Activated CD4-positive, alpha-beta T cell treated with anti-CD3 and anti-CD28 coated beads for 36 hours (primary cell): ENCODE measurements around the gene ZNF598. TPM values are rescaled to one million over a fixed set of nuclear protein-coding genes. Genes with fewer than 3 reads are reported as not detected.
A peak's percentile ranks its signal among the peaks of the same experiment; 100 is the strongest.

Source experiments
- ATAC-seq: fragments of 200-7000 bp; cut with Tn5 transposase; one replicate; pipeline ENCODE4 v1.10.0; 2021; ENCODE audit warnings: mild to moderate bottlenecking, moderate library complexity
- CTCF ChIA-PET: fragments of 350-600 bp; sonication (Branson Sonifier 250); formaldehyde crosslinking; loops from one replicate; lab custom pipeline; 2021; ENCODE audit warnings: antibody characterized with exemption; lab: Charles Lee
- POLR2A ChIA-PET: fragments of 350-600 bp; sonication (Branson Sonifier 250); formaldehyde crosslinking; loops from one replicate; lab custom pipeline; 2021; ENCODE audit warnings: antibody characterized with exemption, inconsistent platforms; lab: Charles Lee
- DNase-seq: peaks from one replicate; pipeline ENCODE4 v3.0.0-alpha.2; 2020
- H3K27ac Mint-ChIP-seq: one replicate; pipeline ENCODE4 v1.8.0; 2021; ENCODE audit warnings: mixed read lengths
- H3K27me3 Mint-ChIP-seq: one replicate; pipeline ENCODE4 v1.8.0; 2021; ENCODE audit warnings: mixed read lengths
- H3K36me3 Mint-ChIP-seq: one replicate; pipeline ENCODE4 v1.8.0; 2021; ENCODE audit warnings: low read depth, mixed read lengths
- H3K4me1 Mint-ChIP-seq: one replicate; pipeline ENCODE4 v1.8.0; 2021; ENCODE audit warnings: mixed read lengths
- H3K4me3 Mint-ChIP-seq: one replicate; pipeline ENCODE4 v1.8.0; 2021; ENCODE audit warnings: mild to moderate bottlenecking, moderate library complexity, mixed read lengths
- H3K9me3 Mint-ChIP-seq: one replicate; pipeline ENCODE4 v1.8.0; 2021; ENCODE audit warnings: low read depth, mixed read lengths
- intact Hi-C, 2 experiments: fragments of 100-400 bp; cut with DNase I in 1 of 2; cut with micrococcal nuclease in 1 of 2; formaldehyde crosslinking; loops; one replicate each; pipeline versions ENCODE4 v1.14.2 to v1.15.1; 2022 to 2024; cut with DNase I, micrococcal nuclease
- total RNA-seq, 2 experiments: library from RNA; stranded (reverse); gene quantifications; one replicate each; pipeline ENCODE4 v1.2.3, GENCODE V29; 2021

Gene ZNF598
- total RNA-seq, 2 experiments from 2014 or later, result 64.6 to 69.8 TPM

DNA sequence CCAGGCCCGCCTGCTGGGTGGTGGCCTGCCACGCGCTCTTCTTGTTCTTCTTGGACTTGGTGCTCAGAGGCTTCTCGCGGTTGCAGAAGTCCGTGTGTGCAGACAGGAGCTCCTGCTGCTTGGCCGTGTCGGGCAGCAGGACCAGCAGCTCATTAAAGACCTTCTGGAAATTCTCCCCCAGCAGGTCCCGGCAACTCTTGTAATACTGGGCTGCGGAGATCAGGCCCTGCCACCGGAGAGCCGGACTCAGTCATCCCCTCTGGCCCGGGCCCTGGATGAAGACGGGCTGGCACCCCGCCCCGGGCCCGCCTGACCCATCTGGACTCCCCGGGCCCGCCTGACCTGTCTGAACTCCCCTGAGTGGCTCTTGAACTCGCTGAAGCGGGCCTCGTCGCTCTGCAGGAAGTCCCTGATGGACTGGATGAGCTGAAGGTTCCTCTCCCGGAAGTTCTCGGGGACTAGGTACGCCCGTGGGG lies 11.2 kb downstream of the ZNF598 start:
- ATAC-seq, result no peak
- H3K4me1 Mint-ChIP-seq, result peaks cover 15% of the 10 kb centered on the region

DNA sequence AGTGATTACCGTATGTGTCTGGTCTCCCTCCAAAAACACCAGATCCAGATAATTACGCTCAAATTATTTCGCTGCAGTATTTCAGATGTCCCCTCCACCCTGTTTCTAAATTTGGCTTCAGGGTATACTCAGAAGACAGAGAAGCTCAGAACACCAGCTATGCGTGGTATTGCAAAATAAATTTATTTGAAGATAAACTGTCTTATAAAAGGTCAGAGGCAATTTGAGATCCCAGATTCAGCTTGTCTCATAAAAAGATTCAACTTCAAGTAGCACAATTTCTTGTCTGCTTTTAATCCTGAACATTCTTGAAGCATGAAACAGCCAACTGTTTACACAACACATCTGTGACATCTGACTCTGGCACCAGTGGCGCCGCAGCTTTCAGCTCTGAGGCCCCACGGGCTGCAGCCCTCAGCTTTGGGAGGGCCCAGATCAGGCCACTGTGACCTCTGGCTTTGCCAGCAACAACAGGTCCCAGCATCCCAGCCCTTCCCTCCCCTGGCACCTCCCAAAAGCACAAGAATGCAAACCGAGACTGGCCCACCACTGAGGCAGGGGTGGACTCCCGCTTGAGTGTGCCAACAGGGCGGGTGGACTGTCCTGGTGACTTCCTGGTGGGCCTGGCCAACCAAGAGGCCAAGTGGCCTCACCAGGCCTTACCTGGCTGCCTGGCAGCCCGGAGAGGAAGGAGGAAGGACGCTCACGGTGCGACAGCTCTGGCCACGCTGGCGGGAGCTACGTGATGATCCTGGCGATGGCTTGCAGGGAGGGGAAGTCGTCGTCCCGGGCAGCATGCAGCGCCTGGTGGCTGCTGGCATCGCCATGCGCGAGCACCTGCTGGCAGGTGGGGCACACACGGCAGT lies 11.9 kb downstream of the ZNF598 start:
- no peak overlapping the region for H3K4me3 Mint-ChIP-seq
- POLR2A ChIA-PET, result no interaction called here
- H3K27ac Mint-ChIP-seq, result no peak overlapping the region
- no peaks in the 10 kb centered on the region for H3K27me3 Mint-ChIP-seq
- no peak for ATAC-seq
- no peaks in the 10 kb centered on the region for H3K9me3 Mint-ChIP-seq
- H3K36me3 Mint-ChIP-seq, result peaks cover 21% of the 10 kb centered on the region
- intact Hi-C loops, result loop anchor here in 1 of 2 experiments (10.0 kb wide), 1 partner anchor 517 kb away; the partner anchor contains the start of gene ATP6V0C
- CTCF ChIA-PET, result no interaction called here
- H3K4me1 Mint-ChIP-seq, result peaks cover 17% of the 10 kb centered on the region
- no peak for DNase-seq

More for the DNA sequence above, 11.2 kb downstream of the ZNF598 start:
- CTCF ChIA-PET, result interaction anchor here (0.7 kb wide), 1 partner anchor 222 kb away, joined by 3 read pairs; no protein-coding TSS in a partner anchor
- Mint-ChIP-seq H3K36me3 (peaks cover 21% of the 10 kb centered on the region), H3K27me3 (no peaks in the 10 kb centered on the region), H3K4me3 (no peak overlapping the region), H3K27ac (no peak overlapping the region), H3K9me3 (no peaks in the 10 kb centered on the region)
- POLR2A ChIA-PET, result interaction anchor here (0.6 kb wide), 1 partner anchor 13 kb away, joined by 4 read pairs; no protein-coding TSS in a partner anchor
- intact Hi-C loops, result loop anchor here in 1 of 2 experiments (10.0 kb wide), 1 partner anchor 516 kb away; the partner anchor contains the start of gene ATP6V0C
- no peak for DNase-seq

DNA sequence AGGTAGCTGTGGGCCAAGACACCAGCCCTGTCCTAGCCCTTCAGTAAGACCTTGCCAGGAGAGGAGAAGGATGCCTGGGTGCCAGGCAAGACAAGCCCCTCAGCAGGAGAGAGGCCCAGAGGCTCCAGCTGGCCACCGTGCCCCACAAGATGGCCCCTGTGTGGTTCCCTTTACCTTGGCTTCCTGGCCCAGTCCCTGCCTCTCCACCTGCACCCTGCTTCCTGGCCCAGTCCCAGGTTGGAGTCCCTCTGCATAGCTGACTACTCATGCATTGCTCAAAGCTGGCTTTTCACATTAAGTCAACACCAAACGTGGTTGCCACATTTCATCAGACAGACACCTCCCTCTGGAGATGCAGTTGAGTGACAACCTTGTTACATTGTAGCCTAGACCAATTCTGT lies 15.9 kb downstream of the ZNF598 start:
- intact Hi-C loops, result loop anchor here (2.0 to 10.0 kb wide), 6 partner anchors 15 to 521 kb away; partner anchors contain the start of genes ATP6V0C (in 1 of the 2), CRAMP1 (in 1 of the 2), EME2 (in 1 of the 2) and IFT140 (in 1 of the 2)
- ATAC-seq (peak; percentile 49), DNase-seq (peak; percentile 75)
- H3K27me3 Mint-ChIP-seq, result peaks cover 12% of the 10 kb centered on the region
- H3K36me3 Mint-ChIP-seq, result peaks cover 10% of the 10 kb centered on the region
- peak overlapping the region; percentile 42 for H3K27ac Mint-ChIP-seq
- H3K9me3 Mint-ChIP-seq, result no peaks in the 10 kb centered on the region
- H3K4me3 Mint-ChIP-seq, result no peak overlapping the region
- peaks cover 27% of the 10 kb centered on the region for H3K4me1 Mint-ChIP-seq
- ChIA-PET CTCF (interaction anchor here (0.5 to 1.6 kb wide), 5 partner anchors 10 to 146 kb away, joined by 3 to 12 read pairs (median 3); partner anchors contain the start of genes NTHL1 and TSC2), POLR2A (interaction anchor here (0.6 to 1.2 kb wide), 3 partner anchors 10 to 29 kb away, joined by 3 to 9 read pairs (median 7); partner anchors contain the start of gene RPS2)

GRCh38 chr16:1992704-1993317 lies 16.8 kb downstream of the ZNF598 start:
- Mint-ChIP-seq H3K4me3 (no peak overlapping the region), H3K27ac (no peak overlapping the region), H3K27me3 (peaks cover 15% of the 10 kb centered on the region), H3K9me3 (no peaks in the 10 kb centered on the region), H3K36me3 (peaks cover 4% of the 10 kb centered on the region), H3K4me1 (peaks cover 27% of the 10 kb centered on the region)
- DNase-seq (peak; percentile 28), ATAC-seq (no peak)
- CTCF ChIA-PET, result interaction anchor here (1.2 to 1.6 kb wide), 3 partner anchors 11 to 162 kb away, joined by 6 to 12 read pairs (median 7); partner anchors contain the start of gene TRAF7
- intact Hi-C loops, result loop anchor here (1.0 to 10.0 kb wide), 17 partner anchors 16 to 522 kb away; partner anchors contain the start of genes RPS2 (in 2 of the 2), ATP6V0C (in 1 of the 2), CCNF (in 1 of the 2) and CRAMP1 (in 1 of the 2)
- POLR2A ChIA-PET, result interaction anchor here (1.5 to 1.8 kb wide), 2 partner anchors 11 to 162 kb away, joined by 4 to 7 read pairs; partner anchors contain the start of genes NOXO1 and TRAF7

DNA sequence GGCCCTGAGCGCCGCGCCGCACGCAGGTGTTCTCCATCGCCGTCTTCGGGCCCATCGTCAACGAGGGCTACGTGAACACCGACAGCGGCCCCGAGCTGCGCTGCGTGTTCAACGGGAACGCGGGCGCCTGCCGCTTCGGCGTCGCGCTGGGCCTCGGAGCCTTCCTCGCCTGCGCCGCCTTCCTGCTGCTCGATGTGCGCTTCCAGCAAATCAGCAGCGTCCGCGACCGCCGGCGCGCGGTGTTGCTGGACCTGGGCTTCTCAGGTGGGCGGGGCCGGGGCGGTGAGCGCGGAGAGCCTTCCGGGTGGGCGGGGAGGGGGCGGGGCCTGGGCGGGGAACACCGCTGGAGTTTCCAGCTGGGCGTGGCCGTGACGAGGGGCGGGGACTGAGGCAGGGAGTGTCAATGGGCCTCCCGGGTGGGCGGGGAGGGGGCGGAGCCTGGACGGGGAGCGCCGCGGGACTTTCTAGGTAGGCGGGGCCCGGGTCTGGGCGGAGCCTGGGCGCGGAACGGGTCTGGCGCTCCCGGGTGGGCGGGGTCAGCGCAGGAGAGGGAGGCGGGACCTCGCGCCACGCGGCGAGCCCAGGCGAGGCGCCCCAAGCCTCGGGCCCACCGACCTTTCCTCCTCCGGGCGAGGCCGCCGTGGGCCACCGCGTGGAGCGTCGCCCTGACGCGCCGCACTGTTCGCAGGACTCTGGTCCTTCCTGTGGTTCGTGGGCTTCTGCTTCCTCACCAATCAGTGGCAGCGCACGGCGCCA lies 17.5 kb downstream of the ZNF598 start:
- ATAC-seq (peak; percentile 70), DNase-seq (peak; percentile 100)
- peaks cover 27% of the 10 kb centered on the region for H3K4me1 Mint-ChIP-seq
- intact Hi-C loops, result loop anchor here (1.0 to 10.0 kb wide), 17 partner anchors 17 to 523 kb away; partner anchors contain the start of genes RPS2 (in 2 of the 2), ATP6V0C (in 1 of the 2), CCNF (in 1 of the 2) and CRAMP1 (in 1 of the 2)
- ChIA-PET POLR2A (interaction anchor here (1.5 to 2.0 kb wide), 3 partner anchors 11 to 163 kb away, joined by 4 to 13 read pairs (median 7); partner anchors contain the start of genes NOXO1, RPS2 and TRAF7), CTCF (interaction anchor here (1.2 kb wide), 1 partner anchor 163 kb away, joined by 7 read pairs; the partner anchor contains the start of gene TRAF7)
- H3K27me3 Mint-ChIP-seq, result peaks cover 15% of the 10 kb centered on the region
- H3K27ac Mint-ChIP-seq, result no peak overlapping the region
- peaks cover 3% of the 10 kb centered on the region for H3K36me3 Mint-ChIP-seq
- H3K4me3 Mint-ChIP-seq, result peak overlapping the region; percentile 56
- H3K9me3 Mint-ChIP-seq, result no peaks in the 10 kb centered on the region

DNA sequence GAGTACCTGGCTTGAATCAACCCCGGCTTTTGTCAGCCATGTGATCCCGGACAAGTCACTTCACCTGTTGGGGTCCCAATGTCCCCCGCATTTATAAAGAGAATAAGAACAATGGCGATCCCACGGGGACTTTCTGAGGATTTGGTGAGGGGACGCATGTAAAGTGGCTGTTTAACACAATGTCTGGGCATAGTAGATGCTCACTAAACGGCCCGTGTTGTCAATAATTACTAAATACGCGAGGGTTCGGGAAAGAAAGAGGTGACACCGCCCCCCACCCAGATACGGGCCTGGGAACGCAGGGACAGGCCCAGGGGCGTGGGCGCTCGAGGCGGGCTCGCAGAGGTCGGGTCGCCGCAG lies 18.1 kb downstream of the ZNF598 start:
- ChIA-PET CTCF (interaction anchor here (1.2 to 1.5 kb wide), 2 partner anchors 149 to 164 kb away, joined by 6 to 7 read pairs; partner anchors contain the start of gene TRAF7), POLR2A (interaction anchor here (1.5 to 2.0 kb wide), 3 partner anchors 10 to 163 kb away, joined by 4 to 13 read pairs (median 7); partner anchors contain the start of genes NOXO1, RPS2 and TRAF7)
- no peaks in the 10 kb centered on the region for H3K9me3 Mint-ChIP-seq
- peak overlapping the region; percentile 56 for H3K4me3 Mint-ChIP-seq
- DNase-seq, result no peak
- intact Hi-C loops, result loop anchor here in 1 of 2 experiments (5.0 to 10.0 kb wide), 3 partner anchors 219 to 523 kb away; partner anchors contain the start of genes ATP6V0C, CRAMP1, EME2 and IFT140
- peak overlapping the region; percentile 19 for H3K27ac Mint-ChIP-seq
- H3K27me3 Mint-ChIP-seq, result peaks cover 15% of the 10 kb centered on the region
- ATAC-seq, result no peak
- peaks cover 8% of the 10 kb centered on the region for H3K36me3 Mint-ChIP-seq
- peaks cover 24% of the 10 kb centered on the region for H3K4me1 Mint-ChIP-seq

GRCh38 chr16:1991135-1991551 lies 18.5 kb downstream of the ZNF598 start:
- no peaks in the 10 kb centered on the region for H3K9me3 Mint-ChIP-seq
- H3K36me3 Mint-ChIP-seq, result peaks cover 11% of the 10 kb centered on the region
- intact Hi-C loops, result loop anchor here in 1 of 2 experiments (5.0 to 10.0 kb wide), 3 partner anchors 219 to 524 kb away; partner anchors contain the start of genes ATP6V0C, CRAMP1, EME2 and IFT140
- ChIA-PET POLR2A (interaction anchor here (1.5 to 2.0 kb wide), 3 partner anchors 10 to 164 kb away, joined by 4 to 13 read pairs (median 7); partner anchors contain the start of genes NOXO1, RPS2 and TRAF7), CTCF (interaction anchor here (1.5 kb wide), 1 partner anchor 149 kb away, joined by 6 read pairs; no protein-coding TSS in a partner anchor)
- peak overlapping the region; percentile 56 for H3K4me3 Mint-ChIP-seq
- peaks cover 21% of the 10 kb centered on the region for H3K4me1 Mint-ChIP-seq
- peaks cover 15% of the 10 kb centered on the region for H3K27me3 Mint-ChIP-seq
- DNase-seq (peak; percentile 72), ATAC-seq (peak; percentile 42)
- H3K27ac Mint-ChIP-seq, result peak overlapping the region; percentile 51

GRCh38 chr16:1990351-1991134 lies 19.1 kb downstream of the ZNF598 start:
- ChIA-PET CTCF (interaction anchor here (1.5 kb wide), 1 partner anchor 150 kb away, joined by 6 read pairs; no protein-coding TSS in a partner anchor), POLR2A (interaction anchor here (0.7 to 2.0 kb wide), 3 partner anchors 9 to 525 kb away, joined by 3 to 13 read pairs (median 4); partner anchors contain the start of genes NOXO1 and RPS2)
- Mint-ChIP-seq H3K4me3 (peak overlapping the region; percentile 56), H3K36me3 (peaks cover 15% of the 10 kb centered on the region), H3K27ac (peak overlapping the region; percentile 51), H3K27me3 (peaks cover 15% of the 10 kb centered on the region), H3K4me1 (peaks cover 19% of the 10 kb centered on the region), H3K9me3 (no peaks in the 10 kb centered on the region)
- DNase-seq (peak; percentile 70), ATAC-seq (no peak)
- intact Hi-C loops, result loop anchor here in 1 of 2 experiments (5.0 to 10.0 kb wide), 3 partner anchors 218 to 524 kb away; partner anchors contain the start of genes ATP6V0C, CRAMP1, EME2 and IFT140

DNA sequence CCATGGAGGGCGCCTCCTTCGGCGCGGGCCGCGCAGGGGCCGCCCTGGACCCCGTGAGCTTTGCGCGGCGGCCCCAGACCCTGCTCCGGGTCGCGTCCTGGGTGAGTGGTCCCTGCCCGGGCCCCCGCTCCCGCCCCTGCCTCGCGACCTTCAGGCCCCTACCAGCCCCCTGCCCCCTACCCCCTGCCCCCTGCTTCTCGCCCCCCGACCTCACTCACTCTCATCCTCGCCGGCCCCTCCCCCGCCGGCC lies 19.6 kb downstream of the ZNF598 start:
- Mint-ChIP-seq H3K36me3 (peaks cover 15% of the 10 kb centered on the region), H3K9me3 (no peaks in the 10 kb centered on the region), H3K4me1 (peaks cover 22% of the 10 kb centered on the region), H3K27ac (no peak overlapping the region), H3K27me3 (peaks cover 15% of the 10 kb centered on the region), H3K4me3 (no peak overlapping the region)
- DNase-seq (no peak), ATAC-seq (no peak)
- intact Hi-C loops, result loop anchor here in 1 of 2 experiments (5.0 to 10.0 kb wide), 3 partner anchors 218 to 525 kb away; partner anchors contain the start of genes ATP6V0C, CRAMP1, EME2 and IFT140
- ChIA-PET CTCF (interaction anchor here (1.5 kb wide), 1 partner anchor 151 kb away, joined by 6 read pairs; no protein-coding TSS in a partner anchor), POLR2A (interaction anchor here (2.0 kb wide), 1 partner anchor 25 kb away, joined by 13 read pairs; the partner anchor contains the start of gene RPS2)
